ENCODE data around the gene ARHGAP21.

GRCh38 chr10:24568042-24568441 is 155.6 kb downstream of the ARHGAP21 start:
- no peak for TF ChIP-seq CTCF (IDR thresholded peaks at IDR 0.05; ENCODE audit: low read depth, low read length, poor library complexity, severe bottlenecking)
- no peak for TF ChIP-seq EZH2phosphoT487 (IDR thresholded peaks at IDR 0.05; ENCODE audit: borderline replicate concordance, low read length)

Data from DOHH2 (cell line).